AG04450 (cell line): ENCODE measurements around the gene CDS2. TPM values are rescaled to one million over a fixed set of nuclear protein-coding genes. Genes with fewer than 3 reads are reported as not detected.

Experiments
- CTCF ChIA-PET: fragments of 300-600, 350-600 bp; formaldehyde crosslinking; extraction: SDS; loops from one replicate; lab custom pipeline; 2022; ENCODE audit warnings: antibody characterized with exemption, inconsistent platforms; lab: Charles Lee
- POLR2A ChIA-PET: fragments of 350-600 bp; formaldehyde crosslinking; extraction: SDS; loops from one replicate; lab custom pipeline; 2021; ENCODE audit warnings: antibody characterized with exemption, inconsistent platforms; lab: Yijun Ruan, JAX
- DNase-seq: peaks from one replicate; pipeline ENCODE4 v3.0.0-alpha.2; 2011; ENCODE audit warnings: low read depth, low spot score
- H3K27ac ChIP-seq: one replicate; pipeline ENCODE4 v1.5.1; 2012; ENCODE audit warnings: low read depth, low read length, control low read depth
- H3K27me3 ChIP-seq: one replicate; pipeline ENCODE4 v1.6.0; 2012; ENCODE audit warnings: low read length; ENCODE audit not compliant: control insufficient read depth, insufficient read depth
- H3K4me3 ChIP-seq: 2 replicates; pipeline ENCODE4 v1.5.1; 2011; ENCODE audit warnings: mild to moderate bottlenecking, low read depth, low read length, control low read depth
- H3K9me3 ChIP-seq: 2 replicates; pipeline ENCODE4 v1.5.1; 2012; ENCODE audit warnings: low read length; ENCODE audit not compliant: control insufficient read depth, insufficient read depth
- CTCF ChIP-seq: IDR thresholded peaks from 2 replicates; pipeline ENCODE4 v1.5.1; 2011; ENCODE audit warnings: low read depth, low read length, control low read depth, inconsistent platforms
- polyA plus RNA-seq: library from polyadenylated mRNA; depleted of rRNA; stranded (reverse); fragments of >200 nt; gene quantifications from 2 replicates; pipeline ENCODE4 v1.2.3, GENCODE V29; 2011

CDS2 gene
- polyA plus RNA-seq, 1 experiment = 48.7 TPM

- POLR2A ChIA-PET = no interaction called here
These were observed 86.2 kb downstream of the CDS2 start for GRCh38 chr20:5212907-5213487.

GRCh38 chr20:5214826-5215225, 88.0 kb downstream of the CDS2 start:
- H3K9me3 ChIP-seq = no peaks in the 10 kb centered on the region
- H3K27ac ChIP-seq = no peak overlapping the region
- ChIA-PET CTCF (interaction anchor here (1.2 to 5.4 kb wide), 4 partner anchors 7 to 234 kb away, joined by 5 to 77 read pairs (median 28); partner anchors contain the start of gene CDS2), POLR2A (no interaction called here)
- no peak for DNase-seq
- TF ChIP-seq CTCF = no peak
- H3K27me3 ChIP-seq = no peaks in the 10 kb centered on the region
- no peak overlapping the region for H3K4me3 ChIP-seq

More at GRCh38 chr20:5212907-5213487, 86.2 kb downstream of the CDS2 start:
- Histone ChIP-seq H3K27me3 (no peaks in the 10 kb centered on the region), H3K4me3 (no peak overlapping the region), H3K9me3 (peaks cover 2% of the 10 kb centered on the region; the same call in 1 of the 2 replicates), H3K27ac (no peak overlapping the region)
- DNase-seq = no peak
- CTCF ChIA-PET = interaction anchor here (3.7 to 10.9 kb wide), 3 partner anchors 7 to 235 kb away, joined by 51 to 133 read pairs (median 77); no protein-coding TSS in a partner anchor
- no peak for TF ChIP-seq CTCF

GRCh38 chr20:5215672-5216304, 89.0 kb downstream of the CDS2 start:
- ChIA-PET POLR2A (no interaction called here), CTCF (interaction anchor here (0.7 to 3.7 kb wide), 5 partner anchors 9 to 233 kb away, joined by 3 to 51 read pairs (median 5); partner anchors contain the start of gene CDS2)
- Histone ChIP-seq H3K9me3 (no peaks in the 10 kb centered on the region), H3K27ac (no peak overlapping the region), H3K4me3 (no peak overlapping the region), H3K27me3 (no peaks in the 10 kb centered on the region)
- DNase-seq = no peak
- no peak for TF ChIP-seq CTCF

GRCh38 chr20:5216663-5217062, 89.9 kb downstream of the CDS2 start:
- no peak for DNase-seq
- Histone ChIP-seq H3K27ac (no peak overlapping the region), H3K4me3 (no peak overlapping the region), H3K9me3 (no peaks in the 10 kb centered on the region), H3K27me3 (no peaks in the 10 kb centered on the region)
- ChIA-PET POLR2A (no interaction called here), CTCF (interaction anchor here (1.0 to 9.8 kb wide), 5 partner anchors 11 to 232 kb away, joined by 3 to 157 read pairs (median 5); no protein-coding TSS in a partner anchor)
- no peak for TF ChIP-seq CTCF

GRCh38 chr20:5217616-5218015, 90.8 kb downstream of the CDS2 start:
- H3K27ac ChIP-seq = no peak overlapping the region
- no peak for DNase-seq
- H3K27me3 ChIP-seq = no peaks in the 10 kb centered on the region
- ChIA-PET CTCF (interaction anchor here (1.5 to 9.8 kb wide), 2 partner anchors 12 to 117 kb away, joined by 3 to 157 read pairs; no protein-coding TSS in a partner anchor), POLR2A (no interaction called here)
- TF ChIP-seq CTCF = no peak
- no peak overlapping the region for H3K4me3 ChIP-seq
- H3K9me3 ChIP-seq = no peaks in the 10 kb centered on the region
